Fibroblast of pulmonary artery (primary cell): ENCODE results near the gene TTC21A.

Experiments used
- DNase-seq: peaks from one replicate; pipeline ENCODE4 v3.0.0-alpha.2; 2010; ENCODE audit warnings: low read depth
- H3K4me3 ChIP-seq: replicated peaks from 2 replicates; pipeline ENCODE4 v1.5.1; 2011; ENCODE audit warnings: low read depth, mild to moderate bottlenecking, control low read depth, low read length, moderate library complexity
- CTCF ChIP-seq: IDR thresholded peaks from 2 replicates; pipeline ENCODE4 v1.5.1; 2011; ENCODE audit warnings: mild to moderate bottlenecking, control low read depth, low read length, inconsistent platforms; ENCODE audit errors: missing control alignments

The TTC21A gene

DNA sequence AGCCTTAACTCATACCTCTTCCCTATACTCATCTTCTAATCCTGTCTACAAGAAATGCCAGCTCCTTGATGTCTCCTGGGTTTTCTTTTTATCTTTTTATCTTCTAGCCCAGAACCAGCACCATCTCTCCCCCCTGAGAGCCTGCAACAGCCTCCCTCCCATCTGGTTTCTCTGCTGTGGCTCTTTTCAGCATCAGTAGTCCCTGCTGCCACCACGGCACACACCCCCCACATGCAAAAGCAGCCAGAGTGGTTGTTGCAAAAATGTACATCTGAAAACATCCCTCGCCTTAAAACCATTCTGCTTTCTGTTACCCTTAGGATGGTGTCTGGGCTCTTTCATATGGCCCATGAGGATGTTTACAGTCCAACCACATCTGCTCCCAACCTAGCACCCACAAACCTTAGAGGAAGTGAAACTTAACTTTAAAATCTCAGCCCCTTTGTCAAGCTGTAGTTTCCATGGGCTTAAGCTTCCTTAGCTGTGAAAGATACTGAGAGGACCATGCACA is 775 bp downstream of the TTC21A start:
- H3K4me3 ChIP-seq: peak overlapping the region; percentile 90
- DNase-seq: no peak
- TF ChIP-seq CTCF: no peak

GRCh38 chr3:39109086-39109485 is 1.6 kb downstream of the TTC21A start:
- TF ChIP-seq CTCF: no peak

DNA sequence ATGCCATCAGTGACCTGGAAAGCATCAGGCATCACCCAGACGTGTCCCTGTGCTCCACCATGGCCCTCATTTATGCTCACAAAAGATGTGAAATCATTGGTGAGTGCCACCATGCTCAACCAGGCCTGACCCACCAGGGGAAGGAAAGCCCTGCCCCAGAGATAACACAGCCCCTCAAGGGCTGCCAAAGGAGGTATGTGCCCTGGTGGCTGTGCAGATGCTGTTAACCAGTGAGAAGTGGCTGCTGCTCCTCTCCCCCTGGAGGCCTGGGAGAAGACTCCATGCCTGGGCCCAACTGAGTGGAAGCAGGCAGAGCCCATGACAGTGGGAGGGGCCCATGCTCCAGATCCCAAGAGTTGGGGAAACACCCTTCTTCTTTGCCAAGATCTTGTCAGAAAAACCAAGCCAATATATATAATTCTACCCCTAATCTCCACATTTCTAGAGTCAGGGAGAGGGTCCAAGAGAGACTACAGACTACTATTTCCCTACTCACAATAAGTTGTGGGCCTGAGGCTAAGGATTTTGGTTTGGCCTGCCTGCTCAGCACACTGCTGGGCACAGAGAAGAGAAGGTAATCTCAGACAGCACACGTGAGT is 2.7 kb downstream of the TTC21A start:
- H3K4me3 ChIP-seq: no peak overlapping the region
- no peak for DNase-seq
- no peak for TF ChIP-seq CTCF

More at GRCh38 chr3:39109086-39109485, 1.6 kb downstream of the TTC21A start:
- no peak for DNase-seq
- H3K4me3 ChIP-seq: no peak overlapping the region

DNA sequence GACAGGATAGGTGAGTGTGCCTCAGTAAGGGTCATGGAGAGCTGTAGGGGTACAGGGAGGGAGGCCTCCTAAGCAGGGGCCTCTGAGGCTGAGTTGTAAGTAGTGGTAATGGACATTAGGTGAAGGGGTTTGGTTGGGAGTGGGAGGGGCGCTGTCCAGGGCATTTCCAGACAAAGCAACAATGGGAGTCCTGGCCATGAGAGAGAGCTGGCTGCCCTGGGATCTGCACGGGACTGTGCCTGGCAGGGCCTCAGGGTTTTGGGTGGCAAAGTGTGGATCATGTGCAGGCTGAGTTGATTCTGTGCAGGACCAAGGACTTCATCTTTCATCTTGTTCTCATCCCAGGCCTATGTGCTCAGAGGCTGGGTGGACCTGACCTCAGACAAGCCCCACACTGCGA is 4.6 kb downstream of the TTC21A start:
- no peak overlapping the region for H3K4me3 ChIP-seq
- DNase-seq: no peak
- TF ChIP-seq CTCF: no peak

GRCh38 chr3:39112535-39112934 is 5.1 kb downstream of the TTC21A start:
- TF ChIP-seq CTCF: no peak
- H3K4me3 ChIP-seq: no peak overlapping the region
- DNase-seq: no peak

DNA sequence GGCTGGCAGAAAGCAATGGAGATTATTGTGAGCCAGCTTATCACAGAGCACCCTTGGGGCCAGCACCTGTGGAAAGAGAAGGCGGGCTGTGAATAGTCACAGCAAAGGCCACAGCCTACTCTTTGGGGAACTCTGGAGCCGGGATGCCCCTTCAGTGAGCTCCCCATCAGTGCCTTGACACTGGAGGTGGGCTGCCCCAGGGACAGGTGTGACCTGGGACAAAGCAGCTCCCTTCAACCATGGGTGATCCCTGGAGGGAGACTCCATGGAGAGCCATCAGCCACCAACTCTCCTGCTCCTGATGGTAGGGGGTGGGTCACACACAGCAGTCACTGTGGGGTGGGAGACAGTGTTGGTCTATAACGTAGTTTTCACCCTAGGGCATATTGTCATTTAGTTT is 5.8 kb downstream of the TTC21A start:
- DNase-seq: no peak
- no peak for TF ChIP-seq CTCF
- no peak overlapping the region for H3K4me3 ChIP-seq

DNA sequence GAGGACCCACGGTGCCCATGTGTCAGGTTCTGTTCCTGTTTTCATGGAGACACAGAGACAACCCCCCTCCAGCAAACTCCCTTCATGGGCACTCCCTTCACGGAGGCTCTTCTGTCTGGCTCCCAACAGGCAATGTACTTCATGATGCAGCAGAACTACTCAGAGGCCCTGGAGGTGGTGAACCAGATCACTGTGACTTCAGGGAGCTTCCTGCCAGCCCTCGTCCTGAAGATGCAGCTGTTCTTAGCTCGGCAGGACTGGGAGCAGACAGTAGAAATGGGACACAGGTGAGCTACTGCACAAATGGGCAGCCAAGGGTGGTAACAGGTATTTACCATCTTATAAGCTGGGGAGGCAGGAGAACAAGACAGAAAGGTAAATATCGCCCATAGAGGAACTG is 7.0 kb downstream of the TTC21A start:
- no peak for DNase-seq
- TF ChIP-seq CTCF: no peak
- H3K4me3 ChIP-seq: no peak overlapping the region
